Retinal pigment epithelial cell (primary cell): ENCODE results near the gene TMEM11.

Source experiments
- DNase-seq: peaks from one replicate; pipeline ENCODE4 v3.0.0-alpha.2; 2010; ENCODE audit warnings: low read depth
- H3K4me3 ChIP-seq: 2 replicates; pipeline ENCODE4 v1.5.1; 2011; ENCODE audit warnings: mild to moderate bottlenecking, low read length, control low read depth, moderate library complexity
- TF ChIP-seq, protein P1 (sequence below): conservative IDR thresholded peaks from 2 replicates; pipeline ENCODE4 v1.5.1; 2011; ENCODE audit warnings: low read depth, low read length, control low read depth, inconsistent platforms

TMEM11 gene

DNA sequence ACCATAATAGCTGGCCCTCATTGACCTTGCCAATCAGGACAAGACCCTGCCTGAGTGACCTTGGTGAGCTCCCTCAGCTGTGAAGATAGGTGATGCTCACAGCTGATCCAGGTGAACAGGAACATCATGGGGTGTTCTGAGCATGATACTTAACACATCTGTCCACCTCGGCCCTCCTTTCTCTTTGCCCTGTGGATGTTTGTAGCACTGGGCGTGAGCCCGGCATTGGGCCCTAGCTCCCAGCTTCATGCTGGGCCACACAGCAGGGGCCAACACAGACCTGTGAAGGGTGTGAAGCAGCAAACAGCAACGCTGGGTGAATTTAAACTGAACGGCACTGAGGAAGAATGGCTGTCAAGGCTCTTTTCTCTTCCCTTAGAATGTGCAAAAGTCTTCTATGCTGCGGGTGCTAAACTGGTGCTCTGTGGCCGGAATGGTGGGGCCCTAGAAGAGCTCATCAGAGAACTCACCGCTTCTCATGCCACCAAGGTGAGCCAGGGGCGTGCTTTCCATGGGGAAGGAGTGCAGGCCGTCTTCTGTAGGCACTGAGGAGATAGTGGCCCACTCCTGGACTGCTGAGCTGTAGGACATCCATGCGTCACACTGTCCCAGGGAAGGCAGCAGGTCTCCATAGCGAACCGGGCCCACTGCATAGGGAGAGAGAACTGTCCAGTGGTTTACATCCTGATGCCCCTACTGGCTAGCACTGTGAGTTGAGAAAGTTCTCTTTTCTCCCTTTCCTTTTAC, 35.9 kb downstream of the TMEM11 start:
- TF ChIP-seq, protein P1, sequence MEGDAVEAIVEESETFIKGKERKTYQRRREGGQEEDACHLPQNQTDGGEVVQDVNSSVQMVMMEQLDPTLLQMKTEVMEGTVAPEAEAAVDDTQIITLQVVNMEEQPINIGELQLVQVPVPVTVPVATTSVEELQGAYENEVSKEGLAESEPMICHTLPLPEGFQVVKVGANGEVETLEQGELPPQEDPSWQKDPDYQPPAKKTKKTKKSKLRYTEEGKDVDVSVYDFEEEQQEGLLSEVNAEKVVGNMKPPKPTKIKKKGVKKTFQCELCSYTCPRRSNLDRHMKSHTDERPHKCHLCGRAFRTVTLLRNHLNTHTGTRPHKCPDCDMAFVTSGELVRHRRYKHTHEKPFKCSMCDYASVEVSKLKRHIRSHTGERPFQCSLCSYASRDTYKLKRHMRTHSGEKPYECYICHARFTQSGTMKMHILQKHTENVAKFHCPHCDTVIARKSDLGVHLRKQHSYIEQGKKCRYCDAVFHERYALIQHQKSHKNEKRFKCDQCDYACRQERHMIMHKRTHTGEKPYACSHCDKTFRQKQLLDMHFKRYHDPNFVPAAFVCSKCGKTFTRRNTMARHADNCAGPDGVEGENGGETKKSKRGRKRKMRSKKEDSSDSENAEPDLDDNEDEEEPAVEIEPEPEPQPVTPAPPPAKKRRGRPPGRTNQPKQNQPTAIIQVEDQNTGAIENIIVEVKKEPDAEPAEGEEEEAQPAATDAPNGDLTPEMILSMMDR, result no peak
- DNase-seq, result no peak
- no peak overlapping the region for H3K4me3 ChIP-seq

DNA sequence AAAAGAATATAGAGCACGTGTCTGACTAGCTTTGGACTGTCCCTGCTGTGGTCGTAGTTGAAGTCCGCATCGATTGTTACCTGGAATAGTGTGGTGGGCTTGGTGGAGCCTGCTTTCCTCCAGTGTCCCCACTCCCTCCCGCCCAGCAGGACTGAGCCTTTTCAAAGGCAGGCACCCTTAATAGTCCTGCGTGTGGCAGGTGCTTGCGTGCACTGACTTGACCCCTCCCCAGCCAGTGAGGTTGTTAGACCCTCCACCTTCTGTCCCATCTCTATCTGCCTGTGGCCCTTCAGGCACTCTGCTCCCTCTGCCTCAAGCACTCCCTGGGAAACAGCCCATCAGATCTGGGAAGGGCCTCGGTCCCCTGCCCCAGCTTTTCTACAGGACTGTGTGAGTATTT, 36.6 kb downstream of the TMEM11 start:
- TF ChIP-seq, protein P1, result no peak
- no peak for DNase-seq
- no peak overlapping the region for H3K4me3 ChIP-seq

DNA sequence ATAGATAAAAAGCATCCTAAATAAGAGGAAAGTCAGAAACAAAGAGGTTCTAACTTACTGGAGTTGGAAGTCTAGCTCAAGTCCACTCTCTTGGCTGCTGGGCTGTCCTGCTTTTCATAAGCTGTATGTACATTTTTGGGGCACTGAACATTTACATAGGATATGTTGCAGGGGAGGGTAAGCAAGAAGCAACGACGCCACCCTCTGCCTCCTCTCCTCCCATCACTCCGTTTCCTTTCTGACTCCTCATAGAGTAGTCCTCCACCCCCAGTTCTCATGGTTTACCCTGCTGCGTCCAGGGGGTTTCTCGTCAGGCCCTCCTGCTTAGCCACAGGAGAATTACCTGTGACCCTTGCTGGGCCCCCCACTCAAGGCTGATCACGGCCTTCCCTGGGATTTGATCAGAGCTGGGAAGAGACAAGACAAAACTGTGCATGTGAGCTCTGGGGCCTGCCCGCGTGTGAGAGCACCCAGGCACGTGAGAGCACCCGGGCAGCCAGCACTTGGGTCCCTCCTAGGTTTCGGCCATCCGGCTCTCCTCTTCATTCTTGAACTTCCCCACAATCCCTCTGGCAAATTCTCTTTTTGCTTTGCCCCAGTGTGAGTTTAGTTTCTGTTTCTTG, 37.1 kb downstream of the TMEM11 start:
- TF ChIP-seq, protein P1, result no peak
- H3K4me3 ChIP-seq, result no peak overlapping the region
- DNase-seq, result no peak

DNA sequence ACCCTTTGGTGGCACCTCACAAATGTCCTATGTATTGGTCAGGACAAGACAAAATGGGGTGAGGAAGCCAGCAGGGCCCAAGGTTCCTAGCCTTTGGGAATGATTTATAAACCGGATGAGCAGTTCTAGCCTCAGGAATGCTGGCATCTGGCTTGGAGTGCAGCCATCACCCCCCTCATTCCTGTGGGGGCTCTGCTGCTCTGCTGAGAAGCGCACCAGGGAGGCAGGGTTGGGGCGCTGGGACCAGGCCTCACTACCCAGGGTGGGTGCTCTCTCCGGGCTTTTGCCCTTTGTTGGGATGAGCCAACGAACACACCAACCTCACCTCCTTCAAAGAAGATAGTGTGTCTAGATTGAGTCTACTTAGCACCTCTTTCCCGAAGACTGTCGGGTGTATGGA, 39.2 kb downstream of the TMEM11 start:
- TF ChIP-seq, protein P1, result no peak
- H3K4me3 ChIP-seq, result no peak overlapping the region
- no peak for DNase-seq

DNA sequence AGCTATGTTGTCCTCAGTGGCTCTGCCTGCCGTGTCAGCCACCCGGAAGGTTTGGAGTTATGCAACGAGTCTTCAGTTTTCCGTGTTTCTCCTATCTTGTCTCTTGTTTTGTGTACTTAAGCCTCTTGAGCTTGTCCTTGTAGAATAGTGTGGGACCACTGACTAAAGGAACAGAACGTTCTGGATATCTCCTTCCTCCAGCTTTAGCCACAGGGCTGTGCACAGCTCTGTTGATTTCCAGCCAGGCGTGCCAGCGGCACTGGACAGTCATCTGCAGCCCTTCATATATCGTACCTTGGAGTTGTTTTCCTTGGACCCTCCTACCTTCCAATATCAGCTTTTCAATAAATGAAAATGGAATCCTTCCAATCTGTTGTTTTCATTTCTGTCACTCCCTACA, 39.8 kb downstream of the TMEM11 start:
- no peak overlapping the region for H3K4me3 ChIP-seq
- TF ChIP-seq, protein P1, result no peak
- no peak for DNase-seq

DNA sequence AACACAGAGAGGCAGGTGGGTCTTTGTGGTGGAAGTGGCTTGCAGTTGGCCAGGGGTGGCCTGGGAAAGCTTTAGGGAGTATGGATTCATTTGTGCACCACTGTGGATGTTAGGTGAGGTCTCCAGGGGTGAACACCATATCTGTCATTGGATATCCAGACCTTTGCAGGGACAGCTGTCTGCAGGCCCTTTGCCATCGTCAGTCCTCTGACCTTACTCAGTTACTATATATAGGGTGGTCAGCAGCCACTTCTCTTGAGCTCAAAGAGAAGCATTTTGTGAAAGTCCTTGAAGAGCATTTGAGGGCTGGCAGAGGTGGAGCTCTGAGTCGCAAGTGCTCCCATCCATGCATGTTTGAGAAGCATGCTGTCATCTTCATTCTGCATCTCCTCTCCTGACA, 40.4 kb downstream of the TMEM11 start:
- H3K4me3 ChIP-seq, result no peak overlapping the region
- TF ChIP-seq, protein P1, result no peak

DNA sequence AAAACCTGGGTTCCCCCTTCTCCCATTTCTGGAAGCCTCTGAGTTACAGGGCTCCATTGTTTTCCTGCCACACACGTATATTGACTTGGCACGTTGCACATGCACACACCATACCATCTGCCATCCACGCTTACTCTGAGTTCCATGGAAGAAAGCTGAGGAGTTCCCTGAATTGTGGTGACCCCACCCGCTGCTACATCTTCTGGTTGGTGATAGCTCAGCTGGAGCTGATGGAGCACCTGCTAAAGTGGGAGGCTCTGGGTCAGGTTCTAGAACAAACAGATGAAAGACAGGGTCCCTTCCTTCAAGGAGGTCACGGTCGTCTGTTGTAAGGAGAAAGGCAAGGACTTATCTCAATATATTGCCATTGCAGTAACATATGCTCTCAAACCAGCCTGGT, 41.1 kb downstream of the TMEM11 start:
- DNase-seq, result no peak
- TF ChIP-seq, protein P1, result no peak

More for the DNA sequence above, 40.4 kb downstream of the TMEM11 start:
- DNase-seq, result no peak

More for the DNA sequence above, 41.1 kb downstream of the TMEM11 start:
- no peak overlapping the region for H3K4me3 ChIP-seq
